Prostate gland (tissue), 2 donors: ENCODE measurements around the gene FILIP1.

Experiments used
- POLR2AphosphoS5 ChIP-seq: sonication (generic); formaldehyde crosslinking; IDR thresholded peaks from one replicate; pipeline ENCODE4 v1.6.1; 2017; ENCODE audit warnings: antibody characterized with exemption
- TF ChIP-seq, protein P1 (sequence below), 4 experiments: fragments of 200-600 bp in 2 of 4; fragments of 450-650 bp in 2 of 4; sonication (generic) in 2 of 4; IDR thresholded peaks; 1 replicate in 3 of 4; 2 replicates in 1 of 4; pipeline ENCODE4 v1.5.1; 2016 to 2019; ENCODE audit warnings: antibody characterized with exemption in 4 of 4, mild to moderate bottlenecking in 2 of 4, moderate library complexity in 2 of 4

DNA sequence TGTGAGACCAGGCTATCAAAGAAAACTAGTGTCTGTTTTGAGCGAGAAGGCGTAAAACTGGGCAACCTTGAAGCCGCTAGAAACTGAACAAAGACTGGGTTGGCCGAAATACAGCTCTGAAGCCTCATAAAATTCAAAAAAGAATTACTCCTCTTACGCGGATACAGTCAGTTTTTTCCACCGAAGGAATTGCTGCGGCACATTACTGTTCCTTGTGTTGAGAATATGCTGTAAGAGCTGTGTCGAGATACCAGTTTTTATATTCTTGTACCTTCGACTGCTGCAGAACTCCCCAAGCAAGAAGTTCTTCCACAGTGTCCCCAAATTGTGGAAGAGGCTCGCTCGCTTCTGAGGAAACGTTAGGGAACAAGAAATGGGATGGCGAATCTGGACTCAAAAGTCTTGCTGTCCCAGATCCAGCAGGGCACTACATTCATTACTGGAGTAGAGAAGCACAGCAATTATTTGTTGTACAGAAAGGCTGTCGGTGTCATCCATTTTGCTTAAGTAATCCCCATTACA, 249.5 kb downstream of the FILIP1 start:
- TF ChIP-seq, protein P1, sequence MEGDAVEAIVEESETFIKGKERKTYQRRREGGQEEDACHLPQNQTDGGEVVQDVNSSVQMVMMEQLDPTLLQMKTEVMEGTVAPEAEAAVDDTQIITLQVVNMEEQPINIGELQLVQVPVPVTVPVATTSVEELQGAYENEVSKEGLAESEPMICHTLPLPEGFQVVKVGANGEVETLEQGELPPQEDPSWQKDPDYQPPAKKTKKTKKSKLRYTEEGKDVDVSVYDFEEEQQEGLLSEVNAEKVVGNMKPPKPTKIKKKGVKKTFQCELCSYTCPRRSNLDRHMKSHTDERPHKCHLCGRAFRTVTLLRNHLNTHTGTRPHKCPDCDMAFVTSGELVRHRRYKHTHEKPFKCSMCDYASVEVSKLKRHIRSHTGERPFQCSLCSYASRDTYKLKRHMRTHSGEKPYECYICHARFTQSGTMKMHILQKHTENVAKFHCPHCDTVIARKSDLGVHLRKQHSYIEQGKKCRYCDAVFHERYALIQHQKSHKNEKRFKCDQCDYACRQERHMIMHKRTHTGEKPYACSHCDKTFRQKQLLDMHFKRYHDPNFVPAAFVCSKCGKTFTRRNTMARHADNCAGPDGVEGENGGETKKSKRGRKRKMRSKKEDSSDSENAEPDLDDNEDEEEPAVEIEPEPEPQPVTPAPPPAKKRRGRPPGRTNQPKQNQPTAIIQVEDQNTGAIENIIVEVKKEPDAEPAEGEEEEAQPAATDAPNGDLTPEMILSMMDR (IDR thresholded peaks at IDR 0.05): no peak
- TF ChIP-seq POLR2AphosphoS5: no peak
